UCSD-AML1 (cell line): Measurements from ENCODE around the gene FNDC7.
"Not testable (repeated sequence)": the region's sequence is repeated elsewhere in the genome, so short reads cannot be mapped to it uniquely, and the experiment has no call there.

ENCODE experiments used
- DNase-seq: peaks from one replicate; lab custom pipeline; 2025; ENCODE audit not compliant: unreplicated experiment; lab: John Stamatoyannopoulos, UW

FNDC7 gene

DNA sequence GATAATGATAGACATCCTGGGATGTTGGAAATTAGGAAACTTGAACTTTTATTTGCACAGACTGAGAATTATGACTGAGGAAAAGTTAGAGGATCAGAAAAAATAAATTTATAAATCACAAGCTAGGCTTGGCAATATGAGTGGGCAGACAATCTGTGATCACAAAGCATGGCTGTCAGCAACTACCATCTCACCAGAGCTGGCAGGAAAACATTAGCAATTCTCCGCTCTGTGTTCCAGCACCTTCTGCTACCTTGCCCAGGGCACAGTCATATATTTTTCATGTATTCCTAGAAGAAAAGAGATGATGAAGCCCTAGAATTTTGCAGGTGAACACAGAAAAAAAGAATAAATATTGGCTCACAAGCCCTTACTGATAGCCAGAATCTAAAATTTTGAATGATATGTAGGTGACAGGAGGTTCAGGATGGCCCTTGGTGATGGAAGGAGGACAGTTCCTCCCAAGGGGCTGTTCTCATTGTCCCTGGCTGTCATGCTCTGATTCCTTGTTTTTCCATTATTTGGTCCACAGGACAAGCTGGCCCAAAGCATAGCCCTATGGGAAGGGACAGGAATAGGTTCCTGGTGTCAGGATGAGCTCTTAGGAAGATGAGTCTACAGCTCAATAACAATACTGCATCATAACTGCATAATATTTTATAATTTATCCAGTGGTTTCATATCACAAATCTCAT lies 21.6 kb downstream of the FNDC7 start:
- DNase-seq = no peak

DNA sequence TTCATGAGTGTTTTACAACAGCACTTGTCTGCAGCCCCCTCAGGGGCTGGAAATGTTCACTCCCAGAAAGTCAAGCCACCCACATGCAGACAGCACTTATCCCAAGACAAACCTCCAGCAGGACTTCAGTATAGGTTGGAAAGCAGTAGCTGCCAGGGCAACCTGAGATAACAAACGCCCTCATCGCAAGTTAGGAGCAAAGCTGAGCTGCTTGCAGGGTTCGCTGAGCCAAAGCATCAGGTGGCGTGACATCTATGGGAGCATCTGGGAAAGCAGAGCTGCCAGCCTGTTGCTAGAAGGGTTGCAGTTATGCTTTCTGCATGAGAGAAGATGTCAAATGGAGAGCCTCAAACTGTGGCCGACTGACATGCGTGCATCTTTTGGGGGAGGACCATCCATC lies 29.5 kb downstream of the FNDC7 start:
- DNase-seq = no peak

GRCh38 chr1:108745980-108746381 lies 33.3 kb downstream of the FNDC7 start:
- no peak for DNase-seq

DNA sequence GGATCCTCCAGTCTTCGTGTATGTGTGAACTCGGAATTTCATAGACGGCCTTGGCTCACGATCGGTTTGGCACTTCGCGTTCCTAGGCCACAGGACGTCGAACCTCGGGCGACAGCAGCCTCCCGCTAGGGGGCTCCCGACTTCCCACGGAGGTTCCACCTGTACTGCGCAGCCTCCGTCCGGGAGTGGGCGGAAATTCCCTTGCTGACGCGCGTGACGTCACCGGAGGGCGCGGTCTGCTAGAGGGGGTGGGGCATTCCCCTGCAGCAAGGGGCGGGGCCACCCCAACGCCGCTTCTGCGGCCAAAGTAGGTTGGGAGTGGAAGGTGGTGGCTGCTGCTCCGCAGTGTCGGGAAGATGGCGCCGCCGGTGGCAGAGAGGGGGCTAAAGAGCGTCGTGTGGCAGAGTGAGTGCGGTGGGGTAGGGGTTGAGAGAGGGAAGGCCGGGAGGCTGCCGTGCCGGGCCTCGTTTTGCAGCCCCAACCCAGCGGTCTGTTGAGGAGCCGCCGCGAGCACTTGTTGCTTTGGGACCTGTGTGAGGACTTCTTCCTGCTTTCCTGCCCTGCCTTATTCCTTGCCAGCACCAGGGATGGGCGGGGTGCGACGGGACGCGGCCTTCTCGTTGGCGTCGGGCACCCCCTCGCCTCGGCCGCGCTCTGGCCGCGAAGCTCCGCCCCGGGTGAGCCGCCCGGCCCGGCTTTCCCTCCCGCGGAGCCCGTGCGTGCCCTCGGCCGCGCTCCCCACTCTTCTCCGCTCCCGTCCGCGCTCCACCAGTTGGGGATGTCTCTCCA lies 33.9 kb downstream of the FNDC7 start, which contains the start of gene STXBP3:
Gene STXBP3, plus strand, starts transcription at position 293 of the 789 bp plus-strand sequence. Its CDS starts 64 bp downstream, at position 357.
- DNase-seq = peak; percentile 99

DNA sequence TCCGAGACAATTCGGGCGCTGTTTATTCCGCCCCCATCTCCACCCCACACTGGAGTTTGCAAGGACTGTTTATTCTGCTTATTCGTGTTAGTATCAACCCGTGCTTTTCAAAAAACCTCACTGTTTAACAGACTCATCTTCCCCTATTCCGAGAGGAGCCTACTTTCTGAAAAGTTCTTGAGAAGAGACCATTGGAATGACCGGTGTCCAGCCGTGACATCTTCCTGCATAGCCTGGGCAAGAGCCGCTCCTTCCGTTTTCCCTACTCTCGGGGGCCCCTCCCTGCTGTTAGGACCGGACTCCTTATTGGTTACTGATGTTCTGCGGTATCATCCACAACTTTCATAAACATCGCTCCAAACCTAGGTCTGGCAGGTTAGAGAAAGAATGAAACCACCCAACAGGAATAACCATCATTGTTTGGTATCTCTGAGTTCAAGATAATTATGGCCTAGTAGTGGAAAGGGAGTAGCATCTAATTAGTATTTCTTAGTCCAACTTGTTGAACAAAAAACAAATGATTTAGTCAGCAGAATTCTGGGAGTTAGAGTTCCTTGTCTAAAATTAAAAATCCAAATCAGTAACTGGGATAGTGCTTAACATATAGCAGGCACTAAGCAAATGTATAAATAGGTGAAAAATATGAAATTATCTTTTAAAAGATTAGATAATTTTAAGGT lies 34.6 kb downstream of the FNDC7 start:
- peak; percentile 71 for DNase-seq

GRCh38 chr1:108747898-108748297 lies 35.2 kb downstream of the FNDC7 start:
- DNase-seq = no peak

DNA sequence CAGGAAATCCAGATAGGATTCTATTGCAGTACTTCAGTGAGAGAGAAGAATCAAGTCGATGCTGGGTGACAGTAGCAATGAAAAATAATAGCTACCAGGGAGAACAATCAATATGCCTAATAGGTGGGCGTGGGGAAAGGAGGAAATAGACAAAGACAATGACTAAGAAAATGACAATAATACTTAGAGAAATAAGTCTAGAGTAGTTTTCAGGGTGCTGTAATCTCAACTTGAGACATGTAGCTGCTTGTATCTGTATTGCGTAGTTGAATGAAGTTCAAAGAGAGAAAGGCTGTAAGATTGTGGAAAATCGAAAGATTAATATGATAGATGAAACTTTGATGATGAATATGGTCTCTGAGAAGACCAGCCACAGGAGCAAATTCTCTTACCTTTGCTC lies 36.4 kb downstream of the FNDC7 start:
- DNase-seq = no peak

- DNase-seq = no peak
Observed at GRCh38 chr1:108750476-108751181, 37.9 kb downstream of the FNDC7 start.

DNA sequence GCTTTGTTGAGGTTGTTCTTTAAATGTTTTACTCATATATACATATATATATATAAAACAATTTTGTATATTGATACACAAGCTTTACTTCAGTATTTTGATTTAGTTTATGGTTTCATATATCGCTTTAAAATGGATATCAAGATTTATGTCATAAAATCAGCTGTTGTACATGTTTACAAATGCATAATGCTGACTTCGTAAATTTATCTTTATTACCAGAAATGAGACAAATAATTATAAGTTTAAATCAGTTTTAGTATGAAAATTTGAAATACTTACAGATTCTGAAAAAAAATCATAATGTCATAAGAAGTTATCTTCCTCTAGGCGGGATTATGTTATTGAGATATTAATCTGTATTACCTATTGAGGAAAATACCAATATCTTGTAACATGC lies 40.7 kb downstream of the FNDC7 start:
- DNase-seq = no peak

- no peak for DNase-seq
Observed at GRCh38 chr1:108758796-108759195, 46.1 kb downstream of the FNDC7 start.

- no peak for DNase-seq
Observed at GRCh38 chr1:108767115-108767514, 54.4 kb downstream of the FNDC7 start.

DNA sequence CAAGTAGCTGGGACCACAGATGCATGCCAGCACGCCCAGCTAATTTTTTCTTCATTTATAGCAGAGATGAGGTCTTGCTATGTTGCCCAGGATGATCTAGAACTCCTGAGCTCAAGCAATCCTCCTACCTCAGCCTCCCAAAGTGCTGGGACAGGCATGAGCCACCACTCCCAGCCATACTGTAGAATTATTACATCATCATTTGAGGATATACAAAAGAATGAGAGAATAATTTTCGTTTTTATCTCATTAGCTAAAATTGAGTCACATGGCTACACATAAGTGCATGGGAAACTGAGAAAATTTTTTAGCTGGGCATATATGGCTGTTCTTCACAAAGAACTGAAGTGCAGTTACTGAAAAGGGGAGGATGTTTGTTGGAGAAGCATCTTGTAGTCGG lies 55.0 kb downstream of the FNDC7 start:
- no peak for DNase-seq

GRCh38 chr1:108777839-108778238 lies 65.1 kb downstream of the FNDC7 start:
- DNase-seq = no peak

DNA sequence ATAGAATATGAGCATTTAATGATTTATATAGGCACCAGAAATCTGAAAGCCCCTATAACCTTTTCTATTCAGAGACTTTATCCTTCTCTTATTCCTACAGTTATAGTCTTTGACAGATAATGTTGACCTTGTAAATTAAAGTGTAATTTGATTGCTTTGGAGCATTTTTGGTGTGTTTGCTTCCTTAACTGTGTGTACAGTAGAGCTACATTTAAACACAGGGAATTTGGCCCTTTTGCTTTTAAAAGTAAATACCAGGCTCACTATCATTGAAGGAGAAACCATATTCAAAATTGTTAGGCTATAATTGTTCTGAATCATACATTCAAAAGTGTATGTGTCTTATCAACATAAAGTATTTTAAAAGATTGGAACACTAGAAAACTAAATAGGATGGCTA lies 66.7 kb downstream of the FNDC7 start:
- DNase-seq = no peak

DNA sequence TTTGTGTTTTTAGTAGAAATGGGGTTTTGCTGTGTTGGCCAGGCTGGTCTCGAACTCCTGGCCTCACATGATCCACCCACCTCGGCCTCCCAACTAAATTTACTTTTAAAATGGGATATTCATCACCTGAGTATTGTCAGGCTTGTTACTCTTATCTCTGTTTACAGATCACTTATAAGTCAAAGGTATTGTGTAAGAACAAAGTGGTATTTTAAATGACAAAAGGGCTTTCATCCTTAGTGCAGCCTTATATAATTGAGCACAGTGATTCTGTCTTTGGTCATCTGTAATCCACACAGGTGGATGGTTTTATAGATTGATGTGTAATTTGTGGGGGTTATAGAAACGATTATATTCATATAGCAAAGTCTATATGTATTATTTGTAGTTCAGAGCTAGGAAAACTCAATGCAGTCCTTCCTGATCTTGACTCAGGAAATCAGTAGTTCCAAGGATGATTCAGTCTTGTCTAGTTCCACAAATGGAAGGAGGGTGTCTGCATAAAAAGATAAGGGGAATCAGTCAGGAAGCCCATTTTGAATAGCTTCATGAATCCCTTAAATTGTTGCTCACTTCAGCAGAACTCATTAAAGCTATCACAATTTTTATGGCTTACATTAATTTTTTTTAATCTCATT lies 68.3 kb downstream of the FNDC7 start:
- no peak for DNase-seq

DNA sequence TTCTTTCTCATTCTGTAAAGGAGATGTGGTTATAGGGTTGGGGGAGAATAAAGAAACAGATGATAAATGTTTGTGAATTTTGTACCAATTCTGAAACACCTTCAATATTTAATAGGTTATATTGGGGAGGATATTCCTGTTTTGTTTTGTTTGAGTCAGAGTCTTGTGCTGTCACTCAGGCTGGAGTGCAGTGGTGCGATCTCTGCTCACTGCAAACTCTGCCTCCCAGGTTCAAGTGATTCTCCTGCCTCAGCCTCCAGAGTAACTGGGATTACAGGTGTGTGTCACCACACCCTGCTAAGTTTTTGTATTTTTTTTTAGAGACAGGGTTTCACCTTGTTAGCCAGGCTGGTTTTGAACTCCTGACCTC lies 68.9 kb downstream of the FNDC7 start:
- DNase-seq = not testable (repeated sequence)

DNA sequence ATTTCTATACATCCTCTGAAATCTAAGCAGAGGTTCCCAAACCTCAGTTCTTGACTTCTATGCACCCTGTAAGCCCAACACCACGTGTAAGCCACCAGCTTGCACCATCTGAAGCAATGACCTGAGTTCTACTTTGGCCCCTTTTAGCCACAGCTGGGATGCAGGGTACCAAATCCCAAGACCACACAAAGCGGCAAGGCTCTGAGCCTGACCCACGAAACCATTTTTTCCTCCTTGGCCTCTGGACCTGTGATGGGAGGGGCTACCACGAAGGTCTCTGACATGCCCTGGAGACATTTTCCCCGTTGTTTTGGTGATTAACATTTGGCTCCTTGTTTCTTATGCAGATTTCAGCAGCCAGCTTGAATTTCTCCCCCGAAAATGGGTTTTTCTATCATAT lies 72.6 kb downstream of the FNDC7 start:
- DNase-seq = no peak

- DNase-seq = no peak
Observed at GRCh38 chr1:108785880-108786279, 73.2 kb downstream of the FNDC7 start.

GRCh38 chr1:108791790-108792189 lies 79.1 kb downstream of the FNDC7 start:
- DNase-seq = no peak
